ENCODE measurements around the gene CLPTM1L.
"Not testable (repeated sequence)": the region's sequence is repeated elsewhere in the genome, so short reads cannot be mapped to it uniquely, and the experiment has no call there.

CLPTM1L gene

GRCh38 chr5:1345876-1346626, 1.2 kb upstream of the CLPTM1L start:
- TF ChIP-seq GATA1 (IDR thresholded peaks at IDR 0.05; ENCODE audit: low read depth, low read length) = no peak
- no peak for TF ChIP-seq POLR2A (IDR thresholded peaks at IDR 0.05; ENCODE audit: low read length)
- DNase-seq = no peak

- DNase-seq = peak; percentile 43 to 55
- no peak for TF ChIP-seq GATA1 (IDR thresholded peaks at IDR 0.05; ENCODE audit: low read depth, low read length)
- TF ChIP-seq POLR2A (IDR thresholded peaks at IDR 0.05; ENCODE audit: low read length) = no peak
Observed at GRCh38 chr5:1343931-1344901, 683 bp downstream of the CLPTM1L start.

DNA sequence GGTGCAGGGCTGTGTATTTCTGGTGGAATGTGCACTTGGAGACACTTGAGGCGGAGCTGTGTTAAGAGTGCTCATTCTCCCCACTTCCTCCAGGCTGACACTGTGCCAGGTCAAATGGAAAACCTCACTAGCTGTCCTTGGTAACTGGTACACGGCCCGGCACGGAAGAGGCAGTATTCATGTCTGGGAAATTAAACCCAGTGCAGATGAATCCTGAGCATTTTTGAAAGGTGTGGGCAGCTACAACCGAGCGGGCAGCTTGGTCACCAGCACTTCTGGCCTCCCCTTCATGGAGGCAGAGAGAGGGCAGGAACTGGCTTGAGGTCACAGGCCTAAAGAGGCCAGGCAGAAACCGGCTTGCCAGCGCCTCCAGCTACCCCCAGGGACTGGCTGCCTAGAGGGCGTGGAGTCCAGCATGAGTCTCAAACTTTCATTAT, 1.6 kb downstream of the CLPTM1L start:
- TF ChIP-seq GATA1 (IDR thresholded peaks at IDR 0.05; ENCODE audit: low read depth, low read length) (no peak), POLR2A (IDR thresholded peaks at IDR 0.05; ENCODE audit: low read length) (no peak)
- no peak for DNase-seq

DNA sequence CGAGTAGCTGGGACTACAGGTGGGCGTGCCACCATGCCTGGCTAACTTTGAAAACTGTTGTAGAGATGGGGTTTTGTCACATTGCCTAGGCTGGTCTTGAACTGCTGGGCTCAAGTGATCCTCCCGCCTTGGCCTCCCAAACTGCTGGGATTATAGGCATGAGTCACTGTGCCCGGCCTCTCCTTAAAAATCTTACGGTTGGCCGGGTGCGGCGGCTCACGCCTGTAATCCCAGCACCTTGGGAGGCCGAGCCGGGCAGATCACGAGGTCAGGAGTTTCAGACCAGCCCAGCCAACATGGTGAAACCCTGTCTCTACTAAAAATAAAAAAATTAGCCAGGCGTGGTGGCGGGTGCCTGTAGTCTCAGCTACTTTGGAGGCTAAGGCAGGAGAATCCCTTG, 2.2 kb downstream of the CLPTM1L start:
- not testable (repeated sequence) for DNase-seq

DNA sequence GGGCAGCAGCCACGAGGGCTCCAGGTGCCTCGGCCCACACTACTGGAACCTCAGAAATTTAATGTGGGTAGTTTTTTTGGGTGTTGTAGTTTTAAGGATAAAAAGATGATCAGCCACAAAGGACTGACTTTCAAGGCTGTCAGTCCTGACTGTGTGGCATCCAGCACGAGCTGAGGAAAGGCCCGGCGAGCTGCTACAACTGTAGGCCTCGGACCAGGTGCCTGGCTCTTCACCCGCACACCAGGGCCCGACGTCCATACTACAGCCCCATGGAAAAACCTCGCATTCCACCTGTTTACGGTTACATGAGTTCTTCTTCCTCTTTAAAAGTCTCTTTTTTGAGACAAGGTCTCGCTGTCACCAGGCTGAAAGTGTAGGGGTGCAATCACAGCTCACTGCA, 2.6 kb downstream of the CLPTM1L start:
- TF ChIP-seq GATA1 (IDR thresholded peaks at IDR 0.05; ENCODE audit: low read depth, low read length) (no peak), POLR2A (IDR thresholded peaks at IDR 0.05; ENCODE audit: low read length) (no peak)
- no peak for DNase-seq

- DNase-seq = no peak
- TF ChIP-seq GATA1 (IDR thresholded peaks at IDR 0.05; ENCODE audit: low read depth, low read length) = no peak
Observed at GRCh38 chr5:1341863-1342262, 3.0 kb downstream of the CLPTM1L start.

DNA sequence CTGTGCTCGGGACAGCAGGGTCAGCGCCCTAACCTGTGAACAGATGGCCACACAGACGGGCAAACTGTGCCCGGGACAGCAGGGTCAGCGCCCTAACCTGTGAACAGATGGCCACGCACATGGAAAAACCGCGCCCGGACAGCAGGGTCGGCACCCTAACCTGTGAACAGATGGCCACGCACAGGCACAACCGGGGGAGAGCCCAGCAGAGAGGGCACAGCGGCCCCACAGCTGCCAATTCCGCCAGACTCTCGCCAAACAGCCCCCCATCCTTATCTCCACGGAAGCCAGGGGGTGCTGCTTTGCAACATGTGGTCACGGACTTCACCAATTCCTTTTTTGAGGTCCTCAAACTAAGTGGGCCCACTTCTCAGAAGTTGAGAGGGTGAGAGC, 5.1 kb downstream of the CLPTM1L start:
- not testable (repeated sequence) for DNase-seq

- DNase-seq = not testable (repeated sequence)
Observed at GRCh38 chr5:1339139-1339817, 5.6 kb downstream of the CLPTM1L start.

DNA sequence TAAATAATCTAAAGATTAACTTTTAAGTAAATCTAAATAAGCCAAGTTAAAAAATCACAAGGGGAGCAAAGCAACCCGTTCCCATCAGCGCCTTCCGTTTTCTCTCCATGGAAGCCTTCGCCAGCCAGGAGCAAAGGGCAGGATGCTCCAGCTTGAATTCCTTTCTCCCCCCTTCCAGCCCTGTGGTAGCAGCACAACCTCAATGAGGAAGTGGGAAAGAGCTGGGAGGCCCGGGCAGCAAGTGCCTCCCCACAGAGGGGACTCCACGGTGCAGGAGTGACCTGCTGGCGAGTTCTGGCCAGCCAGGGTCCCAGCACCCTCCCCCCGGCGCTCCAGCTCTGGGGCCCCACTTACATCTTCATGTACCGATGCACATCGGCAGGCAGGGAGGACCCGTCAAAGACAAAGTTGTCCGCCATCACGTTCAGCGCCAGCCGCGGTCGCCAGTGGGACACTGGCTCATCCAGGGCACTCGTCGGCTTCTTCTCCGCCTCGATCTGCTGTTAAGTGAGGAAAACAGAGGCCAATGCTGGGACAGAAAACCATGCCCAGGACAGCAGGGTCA, 6.3 kb downstream of the CLPTM1L start:
- no peak for TF ChIP-seq POLR2A (IDR thresholded peaks at IDR 0.05; ENCODE audit: low read length)
- TF ChIP-seq GATA1 (IDR thresholded peaks at IDR 0.05; ENCODE audit: low read depth, low read length) = no peak

DNA sequence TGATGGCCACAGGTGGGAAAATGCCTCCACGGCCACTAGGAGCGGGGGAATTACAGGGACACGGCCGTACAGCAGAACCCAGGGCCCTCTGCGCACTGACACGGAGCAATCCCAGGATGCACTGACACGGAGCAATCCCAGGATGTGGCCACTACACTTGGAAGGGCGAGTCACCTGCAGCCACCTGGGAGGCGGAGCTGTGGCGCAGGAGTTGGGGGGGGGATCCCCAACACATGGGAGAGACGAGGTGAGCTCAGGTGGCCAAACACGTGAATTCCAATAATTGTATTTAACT, 6.8 kb downstream of the CLPTM1L start:
- DNase-seq = no peak
- TF ChIP-seq POLR2A (IDR thresholded peaks at IDR 0.05; ENCODE audit: low read length) = no peak
- TF ChIP-seq GATA1 (IDR thresholded peaks at IDR 0.05; ENCODE audit: low read depth, low read length) = no peak

More for the DNA sequence above, 6.3 kb downstream of the CLPTM1L start:
- DNase-seq = no peak

- no peak for TF ChIP-seq POLR2A (IDR thresholded peaks at IDR 0.05; ENCODE audit: low read length)
- no peak for TF ChIP-seq GATA1 (IDR thresholded peaks at IDR 0.05; ENCODE audit: low read depth, low read length)
- no peak for DNase-seq
Observed at GRCh38 chr5:1337489-1338195, 7.3 kb downstream of the CLPTM1L start.

GRCh38 chr5:1336749-1337488, 8.0 kb downstream of the CLPTM1L start:
- TF ChIP-seq GATA1 (IDR thresholded peaks at IDR 0.05; ENCODE audit: low read depth, low read length) (no peak), POLR2A (IDR thresholded peaks at IDR 0.05; ENCODE audit: low read length) (no peak)
- no peak for DNase-seq

DNA sequence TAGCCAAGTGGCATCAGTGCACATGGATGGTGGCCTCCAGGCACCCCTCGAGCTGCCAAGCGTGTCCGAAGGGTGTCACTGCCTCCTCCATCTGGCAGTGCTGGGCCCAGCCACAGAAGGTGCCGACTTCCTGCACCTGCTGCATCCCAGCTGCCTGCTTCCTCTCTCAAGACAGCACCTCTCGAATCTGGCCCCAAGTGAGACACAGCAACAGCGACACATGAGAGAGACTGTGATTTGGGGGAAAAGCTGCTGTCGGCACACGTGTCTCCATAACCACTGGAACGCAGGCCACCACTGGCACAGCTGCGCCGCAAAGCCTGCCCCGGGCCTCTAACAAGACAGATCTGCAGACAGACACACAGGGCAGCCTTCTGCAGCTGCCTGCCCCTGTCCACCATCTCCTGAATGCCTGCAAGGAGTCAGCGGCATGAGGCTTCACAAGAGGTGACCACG, 8.8 kb downstream of the CLPTM1L start:
- no peak for TF ChIP-seq POLR2A (IDR thresholded peaks at IDR 0.05; ENCODE audit: low read length)
- no peak for TF ChIP-seq GATA1 (IDR thresholded peaks at IDR 0.05; ENCODE audit: low read depth, low read length)
- no peak for DNase-seq
